Measurements from ENCODE around the gene ZP2. TPM values are rescaled to one million over a fixed set of nuclear protein-coding genes. Genes with fewer than 3 reads are reported as not detected.

ZP2 gene
- total RNA-seq, 1 donor from 2014 or later = not detected

Other genes with a start within 250 kb of the ZP2 start
- not detected in 2 replicates for gene DNAH3, start 60.7 kb downstream of the ZP2 start, total RNA-seq
- 24.8 and 25.2 TPM in 2 replicates for gene LDAF1, start 52.9 kb downstream of the ZP2 start, total RNA-seq
- gene ANKS4B, start 22.1 kb upstream of the ZP2 start, total RNA-seq = not detected in 2 replicates
- gene CRYM, start 66.7 kb upstream of the ZP2 start, total RNA-seq = not detected in 2 replicates

Measured in osteocyte (in vitro differentiated cells).